GM19438 (cell line): Measurements from ENCODE around the gene MYADML2.

Experiments
- ATAC-seq: cut with Tn5 transposase; IDR thresholded peaks from one replicate; pipeline ENCODE4 v1.9.1; 2021; ENCODE audit warnings: low read depth; ENCODE audit not compliant: unreplicated experiment

MYADML2 gene

GRCh38 chr17:81912441-81913309, 34.4 kb downstream of the MYADML2 start:
- no peak for ATAC-seq

- no peak for ATAC-seq
These were observed 35.1 kb downstream of the MYADML2 start for GRCh38 chr17:81911969-81912368.

GRCh38 chr17:81911277-81911961, 35.6 kb downstream of the MYADML2 start, which contains the start of gene PCYT2:
TSS of gene PCYT2 (minus strand) at chr17:81911399. CDS start at chr17:81911355, 44 bp downstream.
- peak; percentile 65 for ATAC-seq

- peak; percentile 30 for ATAC-seq
These were observed 36.2 kb downstream of the MYADML2 start for GRCh38 chr17:81910840-81911276.

GRCh38 chr17:81909966-81910839, 36.8 kb downstream of the MYADML2 start:
- ATAC-seq: peak; percentile 15

GRCh38 chr17:81909231-81909630, 37.8 kb downstream of the MYADML2 start:
- ATAC-seq: no peak

GRCh38 chr17:81908793-81909192, 38.2 kb downstream of the MYADML2 start:
- ATAC-seq: no peak

- no peak for ATAC-seq
These were observed 39.6 kb downstream of the MYADML2 start for GRCh38 chr17:81907219-81908145.

GRCh38 chr17:81906476-81907218, 40.4 kb downstream of the MYADML2 start:
- no peak for ATAC-seq

- no peak for ATAC-seq
These were observed 41.0 kb downstream of the MYADML2 start for GRCh38 chr17:81905993-81906392.

- no peak for ATAC-seq
These were observed 41.6 kb downstream of the MYADML2 start for GRCh38 chr17:81905424-81905875.

- ATAC-seq: no peak
These were observed 42.2 kb downstream of the MYADML2 start for GRCh38 chr17:81904600-81905423.

- ATAC-seq: no peak
These were observed 43.0 kb downstream of the MYADML2 start for GRCh38 chr17:81903896-81904599.

- ATAC-seq: no peak
These were observed 43.6 kb downstream of the MYADML2 start for GRCh38 chr17:81903415-81903831.

GRCh38 chr17:81902653-81903414, 44.2 kb downstream of the MYADML2 start:
- no peak for ATAC-seq

GRCh38 chr17:81902023-81902652, 44.9 kb downstream of the MYADML2 start, which contains the start of gene NPB:
TSS of gene NPB (plus strand) at chr17:81902238. CDS start at chr17:81902278, 40 bp downstream.
- no peak for ATAC-seq
